HepG2 (cell line): ENCODE measurements around the gene SIRPA. TPM values are rescaled to one million over a fixed set of nuclear protein-coding genes. Genes with fewer than 3 reads are reported as not detected.

Experiments used
- EHMT2 ChIP-seq: fragments of 200-600 bp; sonication (generic); IDR thresholded peaks from 2 replicates; pipeline ENCODE4 v1.7.0; 2017; ENCODE audit warnings: antibody characterized with exemption, low read depth, low read length, borderline replicate concordance
- FOXO4 ChIP-seq: sonication (generic); formaldehyde crosslinking; conservative IDR thresholded peaks from 2 replicates; pipeline ENCODE4 v1.8.1; 2023; ENCODE audit warnings: missing genetic modification reagents
- KMT2A ChIP-seq: sonication (generic); formaldehyde crosslinking; IDR thresholded peaks from 2 replicates; pipeline ENCODE4 v1.4.0; 2020; ENCODE audit warnings: missing genetic modification reagents
- PHB2 ChIP-seq: fragments of 450-650 bp; IDR thresholded peaks from 2 replicates; pipeline ENCODE4 v1.6.1; 2018; ENCODE audit not compliant: partially characterized antibody
- ZNF142 ChIP-seq: sonication (generic); formaldehyde crosslinking; IDR thresholded peaks from 2 replicates; pipeline ENCODE4 v1.4.0; 2020; ENCODE audit warnings: missing genetic modification reagents
- ZNF350 ChIP-seq: sonication (generic); formaldehyde crosslinking; IDR thresholded peaks from 2 replicates; pipeline ENCODE4 v1.4.0; 2020; ENCODE audit warnings: mild to moderate bottlenecking, low read depth, missing genetic modification reagents, borderline replicate concordance
- polyA plus RNA-seq, 8 experiments: library from polyadenylated mRNA; depleted of rRNA in 3 of 8; stranded (reverse) in 7 of 8; unstranded in 1 of 8; fragments of >200 nt; fragmentation: Illumina TruSeq in 4 of 8; extraction: Trizol in 4 of 8; gene quantifications; 2 replicates each; pipeline versions ENCODE4 v1.2.1 to v1.2.3, GENCODE V29; 2011 to 2016; ENCODE audit warnings: low read depth in 4 of 8, missing spikeins in 1 of 8, mixed read lengths in 1 of 8; ENCODE audit not compliant: insufficient read depth in 1 of 8
- total RNA-seq, 5 experiments: library from RNA; depleted of rRNA; stranded (reverse); fragments of >200 nt; fragmentation: Illumina TruSeq; extraction: Trizol; gene quantifications; 2 replicates each; pipeline ENCODE4 v1.2.3, GENCODE V29; 2016; ENCODE audit warnings: low read depth in 1 of 5

SIRPA gene
- total and polyA plus RNA-seq, 2 of the 13 experiments (the other 11 are each of a cell fraction or from before 2014, with no cell fraction given), result 7.2 to 17.6 TPM

GRCh38 chr20:1931830-1932229, 36.6 kb downstream of the SIRPA start (continued):
- TF ChIP-seq ZNF142 (CRISPR knock-in tag) (no peak), EHMT2 (no peak), ZNF350 (CRISPR knock-in tag) (no peak), PHB2 (no peak), KMT2A (no peak), FOXO4 (CRISPR knock-in tag) (no peak)
